GM23248 (cell line): Measurements from ENCODE around the gene BRD4.

ENCODE experiments used
- EZH2 ChIP-seq: fragments of 200-600 bp; sonication (generic); IDR thresholded peaks from 2 replicates; pipeline ENCODE4 v1.6.1; 2018; ENCODE audit warnings: antibody characterized with exemption, mild to moderate bottlenecking; ENCODE audit not compliant: insufficient read depth, poor library complexity, severe bottlenecking
- EZH2phosphoT487 ChIP-seq: fragments of 200-600 bp; sonication (generic); IDR thresholded peaks from 2 replicates; pipeline ENCODE4 v1.6.1; 2018; ENCODE audit warnings: antibody characterized with exemption, moderate library complexity, mild to moderate bottlenecking, low read depth; ENCODE audit not compliant: insufficient read depth

DNA sequence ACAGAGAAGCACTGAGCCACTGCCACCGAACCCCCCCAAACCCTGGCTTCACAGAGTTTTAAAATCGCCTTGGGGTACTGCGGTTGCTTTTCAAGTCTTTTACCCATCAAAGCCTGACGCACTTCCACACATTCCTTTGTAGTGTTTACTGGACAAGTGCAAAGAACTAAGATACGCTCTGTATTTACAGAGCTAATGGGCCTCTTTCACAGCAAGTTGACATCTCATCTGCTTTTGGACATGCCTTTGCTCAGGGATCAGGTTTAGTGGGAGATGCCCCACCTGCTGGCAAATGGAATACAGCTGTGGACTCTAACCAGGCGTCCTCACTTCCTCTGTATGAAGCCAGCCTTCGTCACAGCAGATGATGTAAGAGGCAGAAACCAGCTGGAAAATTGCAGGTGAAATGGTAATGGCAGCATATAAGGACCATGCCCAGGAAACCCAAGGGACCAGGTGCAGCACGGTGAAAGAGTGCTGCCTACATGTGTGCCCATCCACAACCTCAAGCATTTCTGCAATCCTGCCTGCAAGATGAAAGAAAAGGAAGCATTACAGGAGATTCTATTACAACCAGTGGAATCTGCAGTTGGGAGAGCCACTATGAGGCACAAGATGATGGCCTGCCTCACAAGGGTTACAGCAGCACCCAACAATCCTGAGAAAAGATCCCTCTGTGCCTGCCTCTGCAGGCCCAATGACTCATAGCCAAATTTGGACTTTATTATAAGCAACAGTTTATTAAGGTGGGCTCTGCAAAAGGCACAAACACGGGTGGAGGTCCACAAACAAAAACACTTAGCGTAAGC is 34.7 kb downstream of the BRD4 start:
- TF ChIP-seq EZH2 (no peak), EZH2phosphoT487 (no peak)
